Activated gamma-delta T cell treated with anti-CD3 and anti-CD28 coated beads, Interleukin-2, amount 50 U/mL, for 16 hours (primary cell): ENCODE data around the gene SMNDC1.
"Not testable (repeated sequence)": the region's sequence is repeated elsewhere in the genome, so short reads cannot be mapped to it uniquely, and the experiment has no call there.

Experiments
- DNase-seq: peaks from one replicate; pipeline ENCODE4 v3.0.0-alpha.2; 2020; ENCODE audit warnings: low read depth

Gene SMNDC1

DNA sequence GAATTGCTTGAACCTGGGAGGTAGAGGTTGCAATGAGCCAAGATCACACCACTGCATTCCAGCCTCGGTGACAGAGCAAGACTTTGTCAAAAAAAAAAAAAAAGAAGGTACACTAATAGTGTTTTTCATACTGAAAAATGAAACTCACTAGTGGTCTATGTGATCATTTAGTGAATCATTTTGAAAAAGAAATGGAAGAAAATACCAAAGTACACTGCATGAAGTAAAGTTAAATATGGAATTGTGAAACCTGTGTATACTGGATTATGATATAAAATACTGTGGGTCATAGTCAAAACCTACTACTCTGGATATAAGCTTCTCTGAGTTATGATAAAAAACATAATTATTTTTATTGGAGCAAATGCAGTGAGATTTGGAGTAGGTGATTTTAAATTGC lies 55.2 kb downstream of the SMNDC1 start:
- DNase-seq: not testable (repeated sequence)

GRCh38 chr10:110247833-110248232 lies 56.9 kb downstream of the SMNDC1 start:
- DNase-seq: not testable (repeated sequence)

- DNase-seq: no peak
Observed at GRCh38 chr10:110244550-110244949, 60.2 kb downstream of the SMNDC1 start.

GRCh38 chr10:110242511-110242910 lies 62.2 kb downstream of the SMNDC1 start:
- no peak for DNase-seq

DNA sequence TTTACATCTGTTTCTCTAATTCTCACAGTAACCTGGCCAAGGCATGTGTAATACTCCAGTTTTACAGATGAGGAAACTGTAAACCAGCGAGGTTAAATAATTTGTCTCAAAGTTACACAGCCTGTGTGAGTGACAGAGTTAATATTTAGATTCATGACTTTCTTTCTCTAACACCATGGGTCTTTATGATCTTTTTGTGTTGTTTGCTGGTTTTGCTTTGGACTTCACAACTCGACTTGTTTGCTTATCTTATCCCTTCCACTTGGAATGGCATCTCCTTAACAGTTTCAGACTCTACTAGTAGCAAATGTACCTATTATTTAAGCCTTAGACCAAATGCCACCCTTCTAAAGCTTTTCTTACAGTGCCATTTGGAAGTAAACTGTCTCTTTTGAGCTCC lies 62.9 kb downstream of the SMNDC1 start:
- no peak for DNase-seq

GRCh38 chr10:110241407-110241806 lies 63.3 kb downstream of the SMNDC1 start:
- no peak for DNase-seq
